Activated T-cell treated with anti-CD3 and anti-CD28 coated beads for 4 hours (primary cell): ENCODE measurements around the gene RNF223.
"Not testable (repeated sequence)": the region's sequence is repeated elsewhere in the genome, so short reads cannot be mapped to it uniquely, and the experiment has no call there.

Experiments used
- DNase-seq: peaks from one replicate; pipeline ENCODE4 v3.0.0-alpha.2; 2020

RNF223 gene

DNA sequence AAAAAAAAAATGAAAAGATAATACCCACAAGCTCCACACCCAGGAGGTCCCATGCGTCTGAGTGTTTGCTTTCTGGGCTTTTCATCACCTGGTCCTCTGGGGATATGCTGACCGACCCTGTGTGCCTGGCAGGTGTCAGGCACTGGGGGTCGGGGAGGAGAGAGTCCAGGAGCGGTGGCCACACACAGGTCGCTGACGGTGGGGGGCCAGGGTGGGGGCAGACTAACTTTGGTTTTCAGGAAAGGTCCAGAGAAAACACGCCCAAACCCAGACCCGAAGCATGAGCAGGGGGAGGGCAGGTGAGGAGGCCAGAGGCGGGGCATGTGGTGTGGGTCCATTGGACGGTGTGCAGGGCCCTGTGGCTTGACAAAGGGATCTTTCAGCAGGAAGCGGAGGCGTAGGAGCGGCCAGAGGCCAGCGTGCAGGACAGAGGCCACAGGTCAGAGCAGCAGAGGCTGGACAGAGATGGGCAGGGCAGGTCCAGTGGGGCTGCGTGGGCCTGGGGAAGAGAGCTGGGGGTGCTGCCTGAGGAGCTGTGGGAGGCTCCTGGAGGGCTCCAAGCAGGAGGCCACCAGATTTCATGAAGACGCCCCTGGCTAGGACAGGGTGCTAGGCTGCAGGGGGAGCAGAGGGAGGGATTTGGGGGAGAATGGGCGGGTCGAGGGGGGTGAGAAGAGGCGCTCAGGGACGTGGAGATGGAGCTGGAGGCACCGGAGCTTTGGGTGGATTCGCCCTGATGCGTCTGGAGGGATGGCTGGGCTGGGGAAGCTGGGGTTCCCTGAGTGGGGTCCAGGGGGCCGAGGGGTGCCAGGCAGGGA lies 15.8 kb downstream of the RNF223 start:
- no peak for DNase-seq

DNA sequence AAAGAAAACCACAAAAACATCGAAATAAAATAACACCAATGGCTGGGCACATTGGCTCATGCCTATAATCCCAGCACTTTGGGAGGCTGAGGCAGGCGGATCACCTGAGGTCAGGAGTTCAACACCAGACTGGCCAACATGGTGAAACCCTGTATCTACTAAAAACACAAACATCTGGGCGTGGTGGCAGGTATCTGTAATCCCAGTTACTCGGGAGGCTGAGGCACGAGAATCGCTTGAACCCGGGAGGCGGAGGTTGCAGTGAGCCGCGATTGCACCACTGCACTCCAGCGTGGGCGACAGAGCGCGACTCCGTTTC lies 16.4 kb downstream of the RNF223 start:
- DNase-seq = not testable (repeated sequence)

DNA sequence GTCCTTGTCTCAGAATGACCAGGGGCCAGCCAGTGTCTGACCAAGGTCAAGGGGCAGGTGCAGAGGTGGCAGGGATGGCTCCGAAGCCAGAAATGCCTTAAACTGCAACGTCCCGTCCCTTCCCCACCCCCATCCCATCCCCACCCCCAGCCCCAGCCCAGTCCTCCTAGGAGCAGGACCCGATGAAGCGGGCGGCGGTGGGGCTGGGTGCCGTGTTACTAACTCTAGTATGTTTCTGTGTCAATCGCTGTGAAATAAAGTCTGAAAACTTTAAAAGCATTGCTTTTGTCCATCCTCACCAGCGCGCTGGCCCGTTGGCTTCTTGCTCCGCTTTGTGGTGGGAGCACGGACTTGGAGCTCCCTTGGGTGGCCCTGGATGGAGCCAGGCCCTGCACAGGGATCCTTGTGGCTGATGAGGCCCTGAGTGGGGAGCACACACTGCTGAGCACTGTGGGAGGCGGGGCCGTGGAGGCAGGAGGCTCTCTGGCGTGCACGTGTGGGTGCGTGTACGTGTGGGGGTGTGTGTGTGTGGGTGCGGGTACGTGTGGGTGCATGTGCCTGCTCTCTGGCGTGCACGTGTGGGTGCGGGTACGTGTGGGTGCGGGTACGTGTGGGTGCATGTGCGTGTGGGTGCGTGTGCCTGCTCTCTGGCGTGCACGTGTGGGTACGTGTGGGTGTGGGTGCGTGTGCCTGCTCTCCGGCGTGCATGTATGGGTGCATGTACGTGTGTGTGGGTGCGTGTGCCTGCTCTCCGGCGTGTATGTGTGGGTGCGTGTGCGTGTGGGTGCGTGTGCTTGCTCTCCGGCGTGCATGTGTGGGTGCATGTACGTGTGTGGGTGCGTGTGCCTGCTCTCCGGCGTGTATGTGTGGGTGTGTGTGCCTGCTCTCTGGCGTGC lies 18.0 kb downstream of the RNF223 start:
- DNase-seq = no peak

GRCh38 chr1:1054971-1055370 lies 19.1 kb downstream of the RNF223 start:
- DNase-seq = no peak

DNA sequence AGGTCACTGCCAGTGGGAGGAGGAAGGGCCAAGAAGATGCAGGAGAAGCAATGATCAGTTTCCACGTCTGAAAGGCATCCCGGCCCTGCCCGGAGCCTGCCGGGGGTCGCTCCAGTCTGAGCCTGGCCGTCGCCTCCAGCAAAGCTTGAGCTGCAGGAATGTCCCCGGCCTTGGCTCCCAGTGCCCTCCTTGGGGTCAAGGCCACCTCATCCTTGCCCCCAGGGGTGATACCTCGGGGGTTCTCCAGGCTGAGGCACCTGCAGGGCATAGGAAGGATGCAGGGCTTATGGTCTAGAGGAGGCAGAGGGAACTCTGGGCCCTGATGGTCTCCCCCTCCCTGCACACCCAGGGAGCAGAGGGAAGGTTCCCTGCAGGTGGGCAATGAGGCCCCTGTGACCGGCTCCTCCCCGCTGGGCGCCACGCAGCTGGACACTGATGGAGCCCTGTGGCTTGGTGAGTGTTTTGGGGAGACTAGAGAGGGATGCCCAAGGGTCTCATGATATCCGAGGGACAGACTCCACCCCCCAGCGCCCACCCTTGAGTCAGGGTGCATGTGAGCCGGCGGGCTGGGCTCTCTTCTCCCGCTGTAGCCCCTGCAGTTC lies 19.9 kb downstream of the RNF223 start:
- no peak for DNase-seq

DNA sequence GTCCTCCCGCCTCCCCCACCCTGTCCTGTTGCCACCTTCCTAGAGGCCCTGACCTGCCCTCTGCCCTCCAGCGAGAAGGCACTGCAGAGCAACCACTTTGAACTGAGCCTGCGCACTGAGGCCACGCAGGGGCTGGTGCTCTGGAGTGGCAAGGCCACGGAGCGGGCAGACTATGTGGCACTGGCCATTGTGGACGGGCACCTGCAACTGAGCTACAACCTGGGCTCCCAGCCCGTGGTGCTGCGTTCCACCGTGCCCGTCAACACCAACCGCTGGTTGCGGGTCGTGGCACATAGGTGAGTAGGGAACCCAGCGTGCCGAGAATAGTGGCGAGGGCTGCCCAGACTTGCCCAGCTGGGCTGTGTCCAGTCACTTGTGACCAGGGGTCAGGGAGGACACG lies 20.4 kb downstream of the RNF223 start:
- no peak for DNase-seq

DNA sequence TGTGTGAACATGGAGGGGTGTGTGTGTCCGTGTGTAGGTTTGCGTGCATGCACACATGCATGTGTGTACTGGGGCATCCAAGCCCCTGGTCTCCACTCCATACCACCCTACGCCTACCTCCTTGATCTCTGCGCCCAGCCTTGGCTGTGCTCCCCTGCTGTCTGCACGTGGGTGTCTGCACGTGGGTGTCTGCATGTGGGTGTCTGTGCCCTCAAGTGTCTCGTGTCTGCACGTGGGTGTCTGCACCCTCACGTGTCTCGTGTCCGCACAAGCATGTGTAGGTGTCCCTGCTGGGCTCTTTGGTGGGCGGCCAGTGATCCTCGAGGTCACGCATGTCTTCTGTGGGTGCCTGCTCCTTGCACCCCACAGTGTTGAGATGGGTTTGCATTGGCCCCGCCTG lies 21.1 kb downstream of the RNF223 start:
- no peak for DNase-seq

DNA sequence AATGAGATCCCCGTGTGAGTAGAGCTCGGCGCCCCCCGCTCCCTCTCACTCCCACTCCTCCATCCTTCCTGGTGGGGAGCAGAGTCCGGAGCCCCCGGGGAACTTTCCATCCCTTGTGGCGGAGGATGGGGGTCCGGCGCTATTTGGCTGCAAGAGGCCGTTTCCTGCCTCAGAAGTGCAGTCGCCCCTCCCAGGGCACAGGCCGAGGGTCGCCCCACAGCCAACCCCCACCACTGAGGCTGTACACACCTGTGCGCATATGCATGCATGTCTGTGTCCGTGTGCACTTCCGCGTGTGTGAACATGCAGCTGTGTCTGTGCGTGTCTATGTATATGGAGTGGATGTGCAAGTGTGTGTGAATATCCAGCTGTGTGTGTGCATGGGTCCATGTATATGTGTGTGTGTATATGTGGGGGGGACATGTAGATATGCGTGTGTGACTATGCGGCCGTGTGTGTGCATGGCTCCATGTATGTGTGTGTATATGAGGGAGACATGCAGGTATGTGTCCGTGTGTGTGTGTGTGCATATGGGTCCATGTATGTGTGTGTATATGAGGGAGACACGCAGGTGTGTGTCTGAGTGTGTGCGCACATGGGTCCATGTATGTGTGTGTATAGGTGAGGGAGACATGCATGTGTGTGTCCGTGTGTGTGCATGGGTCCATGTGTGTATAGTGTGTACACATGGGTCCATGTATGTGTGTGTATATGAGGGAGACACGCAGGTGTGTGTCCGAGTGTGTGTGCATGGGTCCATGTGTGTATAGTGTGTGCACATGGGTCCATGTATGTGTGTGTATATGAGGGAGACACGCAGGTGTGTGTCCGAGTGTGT lies 21.9 kb downstream of the RNF223 start:
- no peak for DNase-seq

GRCh38 chr1:1051127-1051810 lies 22.8 kb downstream of the RNF223 start:
- no peak for DNase-seq

GRCh38 chr1:1050577-1051052 lies 23.5 kb downstream of the RNF223 start:
- no peak for DNase-seq

DNA sequence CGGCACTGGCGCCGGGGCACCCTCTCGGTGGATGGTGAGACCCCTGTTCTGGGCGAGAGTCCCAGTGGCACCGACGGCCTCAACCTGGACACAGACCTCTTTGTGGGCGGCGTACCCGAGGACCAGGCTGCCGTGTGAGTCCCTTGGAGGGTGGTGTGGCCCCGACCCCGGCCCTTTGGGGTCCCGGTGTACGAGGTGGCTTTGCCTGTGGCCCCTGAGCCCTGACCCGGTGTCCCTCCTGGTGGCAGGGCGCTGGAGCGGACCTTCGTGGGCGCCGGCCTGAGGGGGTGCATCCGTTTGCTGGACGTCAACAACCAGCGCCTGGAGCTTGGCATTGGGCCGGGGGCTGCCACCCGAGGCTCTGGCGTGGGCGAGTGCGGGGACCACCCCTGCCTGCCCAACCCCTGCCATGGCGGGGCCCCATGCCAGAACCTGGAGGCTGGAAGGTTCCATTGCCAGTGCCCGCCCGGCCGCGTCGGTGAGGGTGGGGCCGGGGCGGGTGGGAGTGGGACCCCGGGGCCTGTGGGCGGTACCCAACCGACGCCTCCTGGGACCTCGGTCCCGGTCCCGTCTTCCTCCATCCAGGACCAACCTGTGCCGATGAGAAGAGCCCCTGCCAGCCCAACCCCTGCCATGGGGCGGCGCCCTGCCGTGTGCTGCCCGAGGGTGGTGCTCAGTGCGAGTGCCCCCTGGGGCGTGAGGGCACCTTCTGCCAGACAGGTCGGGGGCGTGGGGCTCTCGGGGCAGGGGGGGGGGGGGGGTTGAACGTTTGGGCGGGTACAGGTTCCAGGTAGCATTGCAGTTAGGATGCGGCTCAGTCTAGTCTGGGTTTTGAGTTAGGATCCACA lies 24.6 kb downstream of the RNF223 start:
- no peak for DNase-seq

DNA sequence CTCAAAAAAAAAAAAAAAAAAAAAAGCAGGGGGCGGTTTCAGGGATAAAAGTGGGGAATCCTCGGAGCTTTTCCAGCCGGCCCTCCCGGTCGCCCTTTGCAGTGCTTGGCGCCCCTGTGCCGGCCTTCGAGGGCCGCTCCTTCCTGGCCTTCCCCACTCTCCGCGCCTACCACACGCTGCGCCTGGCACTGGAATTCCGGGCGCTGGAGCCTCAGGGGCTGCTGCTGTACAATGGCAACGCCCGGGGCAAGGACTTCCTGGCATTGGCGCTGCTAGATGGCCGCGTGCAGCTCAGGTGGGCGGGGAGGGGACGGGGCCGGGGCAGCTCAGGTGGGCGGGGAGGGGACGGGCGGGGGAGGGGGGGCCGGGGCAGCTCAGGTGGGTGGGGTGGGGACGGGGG lies 25.3 kb downstream of the RNF223 start:
- no peak for DNase-seq

DNA sequence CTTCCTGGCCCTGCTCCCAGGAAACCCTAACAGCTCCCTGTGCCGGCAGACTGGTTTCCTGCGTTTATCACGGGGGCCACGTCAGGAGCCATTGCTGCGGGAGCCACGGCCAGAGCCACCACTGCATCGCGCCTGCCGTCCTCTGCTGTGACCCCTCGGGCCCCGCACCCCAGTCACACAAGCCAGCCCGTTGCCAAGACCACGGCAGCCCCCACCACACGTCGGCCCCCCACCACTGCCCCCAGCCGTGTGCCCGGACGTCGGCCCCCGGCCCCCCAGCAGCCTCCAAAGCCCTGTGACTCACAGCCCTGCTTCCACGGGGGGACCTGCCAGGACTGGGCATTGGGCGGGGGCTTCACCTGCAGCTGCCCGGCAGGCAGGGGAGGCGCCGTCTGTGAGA lies 26.1 kb downstream of the RNF223 start:
- no peak for DNase-seq

DNA sequence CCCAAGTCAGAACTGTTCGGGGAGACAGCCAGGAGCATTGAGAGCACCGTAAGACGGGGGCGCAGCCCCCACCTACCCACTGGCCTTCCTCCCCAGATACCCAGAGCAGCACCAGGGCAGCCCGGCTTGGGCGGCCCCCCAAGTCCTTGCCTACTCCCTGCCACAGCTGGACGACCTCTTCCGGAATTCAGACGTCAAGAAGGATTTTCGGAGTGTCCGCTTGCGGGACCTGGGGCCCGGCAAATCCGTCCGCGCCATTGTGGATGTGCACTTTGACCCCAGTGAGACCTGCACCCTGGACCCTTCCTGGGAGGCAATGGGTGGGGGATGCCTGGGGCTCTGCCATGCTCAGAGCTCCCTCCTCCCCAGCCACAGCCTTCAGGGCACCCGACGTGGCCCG lies 26.7 kb downstream of the RNF223 start:
- no peak for DNase-seq

- DNase-seq = no peak
Measured at GRCh38 chr1:1046767-1047166, 27.3 kb downstream of the RNF223 start.

- DNase-seq = no peak
Measured at GRCh38 chr1:1046243-1046642, 27.9 kb downstream of the RNF223 start.

- no peak for DNase-seq
Measured at GRCh38 chr1:1045129-1045528, 29.0 kb downstream of the RNF223 start.

- no peak for DNase-seq
Measured at GRCh38 chr1:1044455-1045078, 29.5 kb downstream of the RNF223 start.

GRCh38 chr1:1043921-1044320 lies 30.2 kb downstream of the RNF223 start:
- DNase-seq = no peak

- no peak for DNase-seq
Measured at GRCh38 chr1:1043411-1043810, 30.7 kb downstream of the RNF223 start.

DNA sequence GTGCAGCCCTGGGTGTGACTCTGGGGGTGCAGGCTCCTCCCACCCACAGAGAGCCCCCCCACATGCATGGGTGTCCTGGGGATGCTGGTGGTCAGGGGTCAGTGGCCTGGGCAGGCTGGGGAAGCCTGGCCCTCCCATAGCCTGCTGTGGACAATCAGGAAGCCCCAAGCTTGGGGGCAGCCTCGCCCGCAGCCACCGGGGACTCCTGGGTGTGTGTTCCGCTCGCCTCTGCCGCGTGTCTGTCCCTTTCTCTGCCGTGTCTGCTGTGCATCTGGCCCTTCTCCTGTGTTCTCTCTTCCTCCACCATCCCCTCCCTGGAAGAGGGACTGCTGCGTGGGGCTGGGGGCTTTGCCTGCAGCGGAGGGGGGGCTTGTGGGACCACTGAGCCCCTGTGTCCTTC lies 31.3 kb downstream of the RNF223 start:
- no peak for DNase-seq
